ENCODE results near the gene EFNA4.

EFNA4 gene

GRCh38 chr1:155063550-155064110 is at the start of gene EFNA4:
TSS of gene EFNA4 (plus strand) at chr1:155063740. CDS start at chr1:155063824, 84 bp downstream.
- DNase-seq (ENCODE audit: low spot score) = peak; percentile 82

- no peak for DNase-seq (ENCODE audit: low spot score)
Measured at GRCh38 chr1:155014709-155015508, 48.6 kb upstream of the EFNA4 start.

GRCh38 chr1:155015527-155016230 is 47.9 kb upstream of the EFNA4 start:
- DNase-seq (ENCODE audit: low spot score) = no peak

- no peak for DNase-seq (ENCODE audit: low spot score)
Measured at GRCh38 chr1:155016231-155016831, 47.2 kb upstream of the EFNA4 start.

GRCh38 chr1:155017041-155017945 is 46.2 kb upstream of the EFNA4 start:
- peak; percentile 91 for DNase-seq (ENCODE audit: low spot score)

- DNase-seq (ENCODE audit: low spot score) = no peak
Measured at GRCh38 chr1:155017946-155018316, 45.6 kb upstream of the EFNA4 start.

- no peak for DNase-seq (ENCODE audit: low spot score)
Measured at GRCh38 chr1:155018617-155019348, 44.8 kb upstream of the EFNA4 start.

- DNase-seq (ENCODE audit: low spot score) = no peak
Measured at GRCh38 chr1:155019377-155020245, 43.9 kb upstream of the EFNA4 start.

GRCh38 chr1:155022136-155022926 is 41.2 kb upstream of the EFNA4 start:
- DNase-seq (ENCODE audit: low spot score) = no peak

GRCh38 chr1:155022927-155023236 is 40.7 kb upstream of the EFNA4 start:
- no peak for DNase-seq (ENCODE audit: low spot score)

- no peak for DNase-seq (ENCODE audit: low spot score)
Measured at GRCh38 chr1:155023627-155024026, 39.9 kb upstream of the EFNA4 start.

- no peak for DNase-seq (ENCODE audit: low spot score)
Measured at GRCh38 chr1:155024315-155024714, 39.2 kb upstream of the EFNA4 start.

GRCh38 chr1:155026154-155026553 is 37.4 kb upstream of the EFNA4 start:
- DNase-seq (ENCODE audit: low spot score) = no peak

GRCh38 chr1:155026588-155026987 is 37.0 kb upstream of the EFNA4 start:
- DNase-seq (ENCODE audit: low spot score) = no peak

- DNase-seq (ENCODE audit: low spot score) = no peak
Measured at GRCh38 chr1:155029513-155030242, 33.9 kb upstream of the EFNA4 start.

GRCh38 chr1:155030243-155030795 is 33.2 kb upstream of the EFNA4 start:
- no peak for DNase-seq (ENCODE audit: low spot score)

GRCh38 chr1:155030899-155031298 is 32.6 kb upstream of the EFNA4 start:
- DNase-seq (ENCODE audit: low spot score) = no peak

- DNase-seq (ENCODE audit: low spot score) = no peak
Measured at GRCh38 chr1:155032886-155033285, 30.7 kb upstream of the EFNA4 start.

All from CD4-positive, alpha-beta T cell treated with Interleukin-15 for 4 hours (primary cell).